C4-2B (cell line): ENCODE data around the gene EZH2.

Experiments used
- H3K27ac ChIP-seq: fragments of 450-650 bp; 2 replicates; pipeline ENCODE4 v1.5.1; 2017
- CTCF ChIP-seq: fragments of 450-650 bp; conservative IDR thresholded peaks from 2 replicates; pipeline ENCODE4 v1.5.1; 2017; ENCODE audit warnings: mild to moderate bottlenecking
- ZFX ChIP-seq: fragments of 450-650 bp; IDR thresholded peaks from 2 replicates; pipeline ENCODE4 v1.6.1; 2017

EZH2 gene

GRCh38 chr7:148800677-148801076 lies 83.4 kb downstream of the EZH2 start:
- H3K27ac ChIP-seq: no peak overlapping the region
- TF ChIP-seq CTCF (no peak), ZFX (no peak)

GRCh38 chr7:148799893-148800555 lies 84.1 kb downstream of the EZH2 start:
- TF ChIP-seq ZFX (no peak), CTCF (no peak)
- H3K27ac ChIP-seq: no peak overlapping the region

DNA sequence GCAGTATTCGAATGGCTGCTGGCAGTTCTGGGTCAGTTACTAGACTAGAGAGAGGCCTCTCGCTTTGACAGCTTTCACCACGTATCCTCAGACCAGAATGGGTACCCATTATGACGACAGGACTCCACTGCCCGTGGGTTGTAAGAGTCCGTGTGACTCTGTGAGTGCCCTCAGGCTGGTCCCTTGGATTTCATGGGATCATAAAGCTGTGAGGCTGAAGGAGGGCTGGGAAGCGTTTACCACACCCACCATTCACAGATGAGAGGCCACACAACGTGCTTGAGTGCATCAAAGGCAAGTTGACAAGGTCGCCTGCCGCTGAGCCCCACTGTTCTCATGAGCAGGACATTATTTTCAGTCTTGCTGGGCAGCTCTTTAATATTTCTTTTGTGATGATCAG lies 87.2 kb downstream of the EZH2 start:
- TF ChIP-seq CTCF (no peak), ZFX (no peak)
- no peak overlapping the region for H3K27ac ChIP-seq

DNA sequence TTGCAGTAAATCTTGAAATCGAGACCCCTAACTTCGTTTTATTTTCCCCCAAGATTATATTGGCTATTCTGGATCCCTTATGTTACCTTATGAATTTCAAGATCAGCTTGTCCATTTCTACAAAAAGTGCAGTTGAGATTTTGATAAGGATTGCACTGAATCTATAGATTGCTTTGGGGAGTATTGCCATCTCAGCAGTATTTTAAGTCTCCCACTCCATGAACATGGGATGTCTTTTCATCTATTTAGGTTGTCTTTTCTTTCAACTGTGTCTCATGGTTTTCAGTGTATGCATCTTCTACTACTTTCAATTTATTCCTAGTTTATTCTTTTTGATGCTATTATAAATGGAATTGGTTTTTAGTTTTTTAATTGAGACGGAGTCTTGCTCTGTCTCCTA lies 89.6 kb downstream of the EZH2 start:
- H3K27ac ChIP-seq: no peak overlapping the region
- TF ChIP-seq ZFX: no peak
- TF ChIP-seq CTCF: no peak

DNA sequence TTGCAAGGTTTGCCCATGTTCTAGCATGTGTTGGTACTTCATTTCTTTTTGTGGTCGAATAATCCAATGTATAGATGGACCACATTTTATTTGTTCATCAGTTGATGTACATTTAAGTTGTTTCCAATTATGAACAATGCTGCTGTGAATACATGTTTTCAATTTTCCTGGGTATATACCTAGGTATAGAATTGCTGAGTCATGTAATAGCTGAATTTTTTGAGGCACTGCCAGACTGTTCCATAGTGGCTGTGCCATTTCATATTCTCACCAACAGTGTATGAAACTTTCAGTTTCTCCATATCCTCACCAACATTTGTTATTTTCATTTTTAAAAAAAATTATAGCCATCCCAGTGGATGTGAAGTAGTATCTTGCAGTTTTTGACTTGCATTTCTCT lies 90.5 kb downstream of the EZH2 start:
- TF ChIP-seq ZFX (no peak), CTCF (no peak)
- no peak overlapping the region for H3K27ac ChIP-seq

GRCh38 chr7:148791546-148791945 lies 92.5 kb downstream of the EZH2 start:
- no peak overlapping the region for H3K27ac ChIP-seq
- TF ChIP-seq CTCF: no peak
- no peak for TF ChIP-seq ZFX

- TF ChIP-seq ZFX (no peak), CTCF (no peak)
- H3K27ac ChIP-seq: no peak overlapping the region
Observed at GRCh38 chr7:148790850-148791249, 93.2 kb downstream of the EZH2 start.
